H9 (cell line): ENCODE measurements around the gene SCN1B. TPM values are rescaled to one million over a fixed set of nuclear protein-coding genes. Genes with fewer than 3 reads are reported as not detected.

Source experiments
- DNase-seq: peaks from one replicate; pipeline ENCODE4 v3.0.0-alpha.2; 2017
- H2AFZ ChIP-seq: one replicate; pipeline ENCODE4 v1.6.1; 2013; ENCODE audit warnings: mild to moderate bottlenecking, low read length, control low read depth, moderate library complexity
- H2AK5ac ChIP-seq: 2 replicates; pipeline ENCODE4 v1.6.1; 2013; ENCODE audit warnings: low read length, control low read depth, mixed read lengths; ENCODE audit not compliant: insufficient read length
- H2BK120ac ChIP-seq: one replicate; pipeline ENCODE4 v1.6.1; 2013; ENCODE audit warnings: low read depth, mild to moderate bottlenecking, low read length, control low read depth, inconsistent platforms; ENCODE audit not compliant: poor library complexity, severe bottlenecking
- H2BK12ac ChIP-seq: 2 replicates; pipeline ENCODE4 v1.6.1; 2013; ENCODE audit warnings: low read length, control low read depth, mixed read lengths, low read depth; ENCODE audit not compliant: insufficient read length
- H2BK15ac ChIP-seq: 2 replicates; pipeline ENCODE4 v1.6.1; 2013; ENCODE audit warnings: low read depth, low read length, control low read depth
- H2BK20ac ChIP-seq: one replicate; pipeline ENCODE4 v1.6.1; 2013; ENCODE audit warnings: low read depth, mild to moderate bottlenecking, low read length, control low read depth, inconsistent platforms; ENCODE audit not compliant: poor library complexity, severe bottlenecking
- H2BK5ac ChIP-seq: 2 replicates; pipeline ENCODE4 v1.6.1; 2013; ENCODE audit warnings: low read length, control low read depth, mixed read lengths; ENCODE audit not compliant: insufficient read length
- H3K14ac ChIP-seq: 2 replicates; pipeline ENCODE4 v1.6.1; 2013; ENCODE audit warnings: low read length, control low read depth; ENCODE audit not compliant: insufficient read depth
- H3K18ac ChIP-seq: 2 replicates; pipeline ENCODE4 v1.6.1; 2013; ENCODE audit warnings: low read depth, mild to moderate bottlenecking, mixed read lengths, low read length, control low read depth; ENCODE audit not compliant: insufficient read length
- H3K23ac ChIP-seq: 2 replicates; pipeline ENCODE4 v1.6.1; 2013; ENCODE audit warnings: low read length, control low read depth, mixed read lengths, low read depth; ENCODE audit not compliant: insufficient read length
- H3K23me2 ChIP-seq: 2 replicates; pipeline ENCODE4 v1.6.1; 2013; ENCODE audit warnings: low read depth, mild to moderate bottlenecking, mixed read lengths, low read length, control low read depth; ENCODE audit not compliant: insufficient read length, poor library complexity, severe bottlenecking
- H3K27ac ChIP-seq: 2 replicates; pipeline ENCODE4 v1.5.1; 2013; ENCODE audit warnings: low read length, control low read depth, mixed read lengths, low read depth; ENCODE audit not compliant: insufficient read length
- H3K27me3 ChIP-seq: 2 replicates; pipeline ENCODE4 v1.6.1; 2013; ENCODE audit warnings: low read length, control low read depth, inconsistent platforms; ENCODE audit not compliant: insufficient read depth
- H3K4ac ChIP-seq: 2 replicates; pipeline ENCODE4 v1.6.1; 2013; ENCODE audit warnings: low read depth, mild to moderate bottlenecking, control low read depth, inconsistent platforms, low read length, moderate library complexity
- H3K4me1 ChIP-seq: 2 replicates; pipeline ENCODE4 v1.6.1; 2013; ENCODE audit warnings: low read length, control low read depth, inconsistent platforms; ENCODE audit not compliant: insufficient read depth
- H3K4me2 ChIP-seq: 2 replicates; pipeline ENCODE4 v1.6.1; 2013; ENCODE audit warnings: low read length, control low read depth, mixed read lengths; ENCODE audit not compliant: insufficient read length, insufficient read depth
- H3K56ac ChIP-seq: 2 replicates; pipeline ENCODE4 v1.6.1; 2013; ENCODE audit warnings: low read depth, mild to moderate bottlenecking, mixed read lengths, low read length, control low read depth; ENCODE audit not compliant: insufficient read length
- H3K79me1 ChIP-seq: 2 replicates; pipeline ENCODE4 v1.6.1; 2013; ENCODE audit warnings: low read depth, mild to moderate bottlenecking, moderate library complexity, low read length, control low read depth, inconsistent platforms; ENCODE audit not compliant: insufficient read depth, poor library complexity, severe bottlenecking
- H3K79me2 ChIP-seq: 2 replicates; pipeline ENCODE4 v1.6.1; 2013; ENCODE audit warnings: low read length, control low read depth, inconsistent platforms; ENCODE audit not compliant: insufficient read depth
- H3K9ac ChIP-seq: 2 replicates; pipeline ENCODE4 v1.6.1; 2013; ENCODE audit warnings: low read length, control low read depth, mixed read lengths; ENCODE audit not compliant: insufficient read length; ENCODE audit errors: extremely low read depth
- H3K9me3 ChIP-seq: one replicate; pipeline ENCODE4 v1.6.1; 2013; ENCODE audit warnings: low read depth, low read length, inconsistent platforms; ENCODE audit not compliant: control insufficient read depth
- H3T11ph ChIP-seq: one replicate; pipeline ENCODE4 v1.6.1; 2013; ENCODE audit warnings: mild to moderate bottlenecking, low read length, control low read depth, inconsistent platforms
- H4K20me1 ChIP-seq: one replicate; pipeline ENCODE4 v1.6.1; 2013; ENCODE audit not compliant: control insufficient read depth, insufficient read length, insufficient read depth
- H4K5ac ChIP-seq: 2 replicates; pipeline ENCODE4 v1.6.1; 2013; ENCODE audit warnings: low read depth, mild to moderate bottlenecking, mixed read lengths, low read length, control low read depth; ENCODE audit not compliant: insufficient read length
- H4K8ac ChIP-seq: replicated peaks from 2 replicates; pipeline ENCODE4 v1.6.1; 2013; ENCODE audit warnings: low read length, control low read depth, mixed read lengths, low read depth; ENCODE audit not compliant: insufficient read length
- H4K91ac ChIP-seq: 2 replicates; pipeline ENCODE4 v1.6.1; 2013; ENCODE audit warnings: low read depth, mild to moderate bottlenecking, moderate library complexity, mixed read lengths, low read length, control low read depth; ENCODE audit not compliant: insufficient read length
- H3K27ac Mint-ChIP-seq, 3 experiments: 2 replicates in 2 of 3; 3 replicates in 1 of 3; pipeline ENCODE4 v1.8.0; 2020 to 2021; ENCODE audit warnings: mixed read lengths in 3 of 3, mild to moderate bottlenecking in 1 of 3, moderate library complexity in 1 of 3
- H3K27me3 Mint-ChIP-seq: 2 replicates; pipeline ENCODE4 v1.8.0; 2021; ENCODE audit warnings: low read depth, mild to moderate bottlenecking, moderate library complexity, mixed read lengths
- H3K36me3 Mint-ChIP-seq, 3 experiments: 2 replicates in 2 of 3; 3 replicates in 1 of 3; pipeline ENCODE4 v1.8.0; 2020 to 2021; ENCODE audit warnings: low read depth in 3 of 3, mixed read lengths in 3 of 3; ENCODE audit not compliant: insufficient read depth in 1 of 3
- H3K4me1 Mint-ChIP-seq, 2 experiments: 2 replicates each; pipeline ENCODE4 v1.8.0; 2020; ENCODE audit warnings: mixed read lengths in 2 of 2
- H3K4me3 Mint-ChIP-seq, 2 experiments: 2 replicates in 1 of 2; 3 replicates in 1 of 2; pipeline ENCODE4 v1.8.0; 2020 to 2021; ENCODE audit warnings: mild to moderate bottlenecking in 2 of 2, mixed read lengths in 2 of 2, moderate library complexity in 1 of 2
- H3K9me3 Mint-ChIP-seq, 2 experiments: 2 replicates in 1 of 2; 3 replicates in 1 of 2; pipeline ENCODE4 v1.8.0; 2020; ENCODE audit warnings: mild to moderate bottlenecking in 2 of 2, mixed read lengths in 2 of 2, moderate library complexity in 1 of 2
- WGBS: extraction: QIAGEN DNeasy Blood & Tissue Kit; methylation state at CpG from one replicate; pipeline ENCODE4 v1.1.7; 2013; ENCODE audit warnings: missing lambda C conversion rate, low lambda C conversion rate, mixed read lengths; ENCODE audit not compliant: insufficient read length; ENCODE audit errors: extremely low coverage; 5-methylcytosine and 5-hydroxymethylcytosine counted together
- total RNA-seq: library from RNA; stranded (reverse); gene quantifications from 2 replicates; pipeline ENCODE4 v1.2.1, GENCODE V29; 2021
- TF ChIP-seq, protein P1 (sequence below): fragments of 200-600 bp; sonication (generic); conservative IDR thresholded peaks from 3 replicates; pipeline ENCODE4 v1.8.0; 2021; ENCODE audit warnings: antibody characterized with exemption, mild to moderate bottlenecking

Gene SCN1B
- total RNA-seq, 1 experiment from 2014 or later: 3.8 TPM

DNA sequence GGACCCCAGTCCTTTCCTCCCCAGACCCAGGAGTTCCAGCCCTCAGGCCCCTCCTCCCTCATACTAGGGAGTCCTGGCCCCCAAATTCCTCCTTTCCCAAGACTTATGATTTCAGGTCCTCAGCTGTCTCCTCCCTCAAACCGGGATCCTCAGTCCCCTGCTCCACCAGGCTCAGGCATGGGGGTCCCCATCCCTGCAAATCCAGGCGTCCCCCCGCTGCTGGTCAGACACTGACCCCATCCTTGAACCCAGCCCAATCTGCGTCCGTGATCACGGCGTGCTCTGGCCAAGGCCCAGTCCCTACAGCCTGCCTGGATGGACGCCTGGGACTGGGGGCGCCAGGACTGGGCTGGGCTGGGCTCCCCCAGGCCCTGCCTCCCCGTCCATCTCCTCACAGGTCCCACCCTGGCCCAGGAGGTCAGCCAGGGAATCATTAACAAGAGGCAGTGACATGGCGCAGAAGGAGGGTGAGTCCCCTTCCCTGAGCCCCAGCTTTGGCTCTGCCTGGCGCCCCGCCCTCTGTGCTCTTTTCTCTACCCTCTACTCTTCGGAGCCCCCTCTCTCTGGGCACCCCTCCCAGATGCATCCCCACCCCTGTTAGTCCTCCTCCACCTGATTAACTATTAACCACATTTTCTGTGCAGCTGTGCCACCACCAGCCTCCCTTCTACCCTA is 11.9 kb downstream of the SCN1B start:
- peaks cover 5% of the 10 kb centered on the region; the same call in 1 of the 2 replicates for H3K4me1 ChIP-seq
- no peaks in the 10 kb centered on the region for H3K9me3 Mint-ChIP-seq
- no peaks in the 10 kb centered on the region for H3K27me3 ChIP-seq
- H3K9ac ChIP-seq: no peak overlapping the region
- H3K27ac Mint-ChIP-seq: peak overlapping the region; percentile 76 to 89 (median 88); a peak in 6 of 7 replicates
- peak overlapping the region; percentile 56 to 82 for H3K4me3 Mint-ChIP-seq
- no peak overlapping the region for H4K8ac ChIP-seq
- H3K79me2 ChIP-seq: no peaks in the 10 kb centered on the region
- peak overlapping the region; percentile 16 for H3K4me2 ChIP-seq
- no peak overlapping the region for H3K27ac ChIP-seq
- H3K18ac ChIP-seq: no peak overlapping the region
- H3K23me2 ChIP-seq: peaks cover 10% of the 10 kb centered on the region
- H4K20me1 ChIP-seq: peaks cover 4% of the 10 kb centered on the region
- peaks cover 2% of the 10 kb centered on the region; the same call in 1 of the 2 replicates for H3K27me3 Mint-ChIP-seq
- WGBS: no CpG with 5 or more reads among the region's 14 CpGs
- H2AK5ac ChIP-seq: no peak overlapping the region
- H2BK20ac ChIP-seq: no peak overlapping the region
- no peak overlapping the region for H4K91ac ChIP-seq
- H2AFZ ChIP-seq: no peak overlapping the region
- TF ChIP-seq, protein P1, sequence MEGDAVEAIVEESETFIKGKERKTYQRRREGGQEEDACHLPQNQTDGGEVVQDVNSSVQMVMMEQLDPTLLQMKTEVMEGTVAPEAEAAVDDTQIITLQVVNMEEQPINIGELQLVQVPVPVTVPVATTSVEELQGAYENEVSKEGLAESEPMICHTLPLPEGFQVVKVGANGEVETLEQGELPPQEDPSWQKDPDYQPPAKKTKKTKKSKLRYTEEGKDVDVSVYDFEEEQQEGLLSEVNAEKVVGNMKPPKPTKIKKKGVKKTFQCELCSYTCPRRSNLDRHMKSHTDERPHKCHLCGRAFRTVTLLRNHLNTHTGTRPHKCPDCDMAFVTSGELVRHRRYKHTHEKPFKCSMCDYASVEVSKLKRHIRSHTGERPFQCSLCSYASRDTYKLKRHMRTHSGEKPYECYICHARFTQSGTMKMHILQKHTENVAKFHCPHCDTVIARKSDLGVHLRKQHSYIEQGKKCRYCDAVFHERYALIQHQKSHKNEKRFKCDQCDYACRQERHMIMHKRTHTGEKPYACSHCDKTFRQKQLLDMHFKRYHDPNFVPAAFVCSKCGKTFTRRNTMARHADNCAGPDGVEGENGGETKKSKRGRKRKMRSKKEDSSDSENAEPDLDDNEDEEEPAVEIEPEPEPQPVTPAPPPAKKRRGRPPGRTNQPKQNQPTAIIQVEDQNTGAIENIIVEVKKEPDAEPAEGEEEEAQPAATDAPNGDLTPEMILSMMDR: no peak
- H3K9me3 ChIP-seq: no peaks in the 10 kb centered on the region
- no peak overlapping the region for H3K23ac ChIP-seq
- no peak overlapping the region for H2BK15ac ChIP-seq
- H3K4me1 Mint-ChIP-seq: peaks cover 39 to 54% of the 10 kb centered on the region in 2 experiments
- no peak overlapping the region for H4K5ac ChIP-seq
- no peak overlapping the region for H3K4ac ChIP-seq
- no peak overlapping the region for H2BK120ac ChIP-seq
- DNase-seq: no peak
- no peaks in the 10 kb centered on the region for H3K79me1 ChIP-seq
- no peak overlapping the region for H3T11ph ChIP-seq
- H3K14ac ChIP-seq: no peak overlapping the region
- H2BK5ac ChIP-seq: no peak overlapping the region
- no peak overlapping the region for H3K56ac ChIP-seq
- H3K36me3 Mint-ChIP-seq: no peaks in the 10 kb centered on the region; a peak in 3 of 7 replicates
- H2BK12ac ChIP-seq: no peak overlapping the region
